GM12892 (cell line): ENCODE measurements around the gene SPCS3.

Source experiments
- POLR2A ChIP-seq: IDR thresholded peaks from 2 replicates; pipeline ENCODE4 v1.6.1; 2011; ENCODE audit warnings: low read depth, low read length, control low read depth
- TAF1 ChIP-seq: IDR thresholded peaks from 2 replicates; pipeline ENCODE4 v1.6.1; 2011; ENCODE audit warnings: low read depth, mild to moderate bottlenecking, control low read depth, low read length, borderline replicate concordance

GRCh38 chr4:176313596-176314336, 6.0 kb upstream of the SPCS3 start:
- TF ChIP-seq POLR2A, result no peak
- TF ChIP-seq TAF1, result no peak
